ENCODE data around the gene MYL10.

The MYL10 gene

GRCh38 chr7:101673951-101674350, 44.9 kb upstream of the MYL10 start:
- no peaks in the 10 kb centered on the region for H3K9me3 ChIP-seq (ENCODE audit: insufficient read depth, low read length)
- TF ChIP-seq SUZ12 (IDR thresholded peaks at IDR 0.05; ENCODE audit: extremely low read depth, insufficient read depth, insufficient read length) (no peak), ZNF274 (IDR thresholded peaks at IDR 0.05; ENCODE audit: low read depth, low read length) (no peak), YY1 (IDR thresholded peaks at IDR 0.05; ENCODE audit: insufficient read depth, insufficient read length) (no peak)
- no peaks in the 10 kb centered on the region for H3K36me3 ChIP-seq (ENCODE audit: insufficient read depth, insufficient read length, low read length)
- H3K9ac ChIP-seq (ENCODE audit: insufficient read length, low read depth) = no peak overlapping the region
- H3K27me3 ChIP-seq (ENCODE audit: insufficient read depth, insufficient read length) = no peaks in the 10 kb centered on the region
- peaks cover 6% of the 10 kb centered on the region for H3K4me1 ChIP-seq (ENCODE audit: insufficient read depth, insufficient read length)
- no peak overlapping the region for H3K4me3 ChIP-seq (ENCODE audit: insufficient read length, low read depth)
- no peak for DNase-seq (ENCODE audit: low read depth, low spot score)

- no peaks in the 10 kb centered on the region for H3K27me3 ChIP-seq (ENCODE audit: insufficient read depth, insufficient read length)
- no peak overlapping the region for H3K9ac ChIP-seq (ENCODE audit: insufficient read length, low read depth)
- no peak for TF ChIP-seq ZNF274 (IDR thresholded peaks at IDR 0.05; ENCODE audit: low read depth, low read length)
- no peak for TF ChIP-seq SUZ12 (IDR thresholded peaks at IDR 0.05; ENCODE audit: extremely low read depth, insufficient read depth, insufficient read length)
- TF ChIP-seq YY1 (IDR thresholded peaks at IDR 0.05; ENCODE audit: insufficient read depth, insufficient read length) = no peak
- no peak overlapping the region for H3K4me3 ChIP-seq (ENCODE audit: insufficient read length, low read depth)
- DNase-seq (ENCODE audit: low read depth, low spot score) = no peak
- peaks cover 9% of the 10 kb centered on the region for H3K4me1 ChIP-seq (ENCODE audit: insufficient read depth, insufficient read length)
- H3K36me3 ChIP-seq (ENCODE audit: insufficient read depth, insufficient read length, low read length) = no peaks in the 10 kb centered on the region
- no peaks in the 10 kb centered on the region; the same call in 1 of the 2 replicates for H3K9me3 ChIP-seq (ENCODE audit: insufficient read depth, low read length)
These were observed 44.2 kb upstream of the MYL10 start for GRCh38 chr7:101673315-101673714.

GRCh38 chr7:101671371-101672356, 42.6 kb upstream of the MYL10 start:
- no peak overlapping the region for H3K4me3 ChIP-seq (ENCODE audit: insufficient read length, low read depth)
- H3K9me3 ChIP-seq (ENCODE audit: insufficient read depth, low read length) = no peaks in the 10 kb centered on the region; the same call in 1 of the 2 replicates
- TF ChIP-seq ZNF274 (IDR thresholded peaks at IDR 0.05; ENCODE audit: low read depth, low read length) = no peak
- TF ChIP-seq YY1 (IDR thresholded peaks at IDR 0.05; ENCODE audit: insufficient read depth, insufficient read length) = no peak
- TF ChIP-seq SUZ12 (IDR thresholded peaks at IDR 0.05; ENCODE audit: extremely low read depth, insufficient read depth, insufficient read length) = no peak
- DNase-seq (ENCODE audit: low read depth, low spot score) = no peak
- no peak overlapping the region for H3K9ac ChIP-seq (ENCODE audit: insufficient read length, low read depth)
- H3K27me3 ChIP-seq (ENCODE audit: insufficient read depth, insufficient read length) = no peaks in the 10 kb centered on the region
- H3K36me3 ChIP-seq (ENCODE audit: insufficient read depth, insufficient read length, low read length) = no peaks in the 10 kb centered on the region
- H3K4me1 ChIP-seq (ENCODE audit: insufficient read depth, insufficient read length) = peaks cover 5% of the 10 kb centered on the region

- H3K4me1 ChIP-seq (ENCODE audit: insufficient read depth, insufficient read length) = peaks cover 8% of the 10 kb centered on the region
- TF ChIP-seq ZNF274 (IDR thresholded peaks at IDR 0.05; ENCODE audit: low read depth, low read length) (no peak), SUZ12 (IDR thresholded peaks at IDR 0.05; ENCODE audit: extremely low read depth, insufficient read depth, insufficient read length) (no peak), YY1 (IDR thresholded peaks at IDR 0.05; ENCODE audit: insufficient read depth, insufficient read length) (no peak)
- no peak overlapping the region for H3K4me3 ChIP-seq (ENCODE audit: insufficient read length, low read depth)
- no peaks in the 10 kb centered on the region for H3K36me3 ChIP-seq (ENCODE audit: insufficient read depth, insufficient read length, low read length)
- H3K9ac ChIP-seq (ENCODE audit: insufficient read length, low read depth) = no peak overlapping the region
- DNase-seq (ENCODE audit: low read depth, low spot score) = no peak
- no peaks in the 10 kb centered on the region; the same call in 1 of the 2 replicates for H3K9me3 ChIP-seq (ENCODE audit: insufficient read depth, low read length)
- H3K27me3 ChIP-seq (ENCODE audit: insufficient read depth, insufficient read length) = no peaks in the 10 kb centered on the region
These were observed 40.2 kb upstream of the MYL10 start for GRCh38 chr7:101669307-101669706.

GRCh38 chr7:101668726-101669125, 39.6 kb upstream of the MYL10 start:
- Histone ChIP-seq H3K9ac (ENCODE audit: insufficient read length, low read depth) (no peak overlapping the region), H3K27me3 (ENCODE audit: insufficient read depth, insufficient read length) (no peaks in the 10 kb centered on the region), H3K4me3 (ENCODE audit: insufficient read length, low read depth) (no peak overlapping the region), H3K4me1 (ENCODE audit: insufficient read depth, insufficient read length) (peaks cover 8% of the 10 kb centered on the region), H3K9me3 (ENCODE audit: insufficient read depth, low read length) (no peaks in the 10 kb centered on the region; the same call in 1 of the 2 replicates), H3K36me3 (ENCODE audit: insufficient read depth, insufficient read length, low read length) (no peaks in the 10 kb centered on the region)
- no peak for DNase-seq (ENCODE audit: low read depth, low spot score)
- TF ChIP-seq ZNF274 (IDR thresholded peaks at IDR 0.05; ENCODE audit: low read depth, low read length) = no peak
- TF ChIP-seq YY1 (IDR thresholded peaks at IDR 0.05; ENCODE audit: insufficient read depth, insufficient read length) = no peak
- TF ChIP-seq SUZ12 (IDR thresholded peaks at IDR 0.05; ENCODE audit: extremely low read depth, insufficient read depth, insufficient read length) = no peak

GRCh38 chr7:101667920-101668319, 38.8 kb upstream of the MYL10 start:
- no peaks in the 10 kb centered on the region for H3K36me3 ChIP-seq (ENCODE audit: insufficient read depth, insufficient read length, low read length)
- H3K9me3 ChIP-seq (ENCODE audit: insufficient read depth, low read length) = no peaks in the 10 kb centered on the region; the same call in 1 of the 2 replicates
- no peak overlapping the region for H3K9ac ChIP-seq (ENCODE audit: insufficient read length, low read depth)
- TF ChIP-seq ZNF274 (IDR thresholded peaks at IDR 0.05; ENCODE audit: low read depth, low read length) = no peak
- TF ChIP-seq YY1 (IDR thresholded peaks at IDR 0.05; ENCODE audit: insufficient read depth, insufficient read length) = no peak
- no peak for TF ChIP-seq SUZ12 (IDR thresholded peaks at IDR 0.05; ENCODE audit: extremely low read depth, insufficient read depth, insufficient read length)
- no peak for DNase-seq (ENCODE audit: low read depth, low spot score)
- no peaks in the 10 kb centered on the region for H3K27me3 ChIP-seq (ENCODE audit: insufficient read depth, insufficient read length)
- no peak overlapping the region for H3K4me3 ChIP-seq (ENCODE audit: insufficient read length, low read depth)
- H3K4me1 ChIP-seq (ENCODE audit: insufficient read depth, insufficient read length) = peaks cover 8% of the 10 kb centered on the region

- TF ChIP-seq ZNF274 (IDR thresholded peaks at IDR 0.05; ENCODE audit: low read depth, low read length) (no peak), YY1 (IDR thresholded peaks at IDR 0.05; ENCODE audit: insufficient read depth, insufficient read length) (no peak), SUZ12 (IDR thresholded peaks at IDR 0.05; ENCODE audit: extremely low read depth, insufficient read depth, insufficient read length) (no peak)
- Histone ChIP-seq H3K27me3 (ENCODE audit: insufficient read depth, insufficient read length) (no peaks in the 10 kb centered on the region), H3K4me1 (ENCODE audit: insufficient read depth, insufficient read length) (peaks cover 8% of the 10 kb centered on the region)
These were observed 38.3 kb upstream of the MYL10 start for GRCh38 chr7:101667399-101667798.

More at GRCh38 chr7:101667399-101667798, 38.3 kb upstream of the MYL10 start:
- H3K36me3 ChIP-seq (ENCODE audit: insufficient read depth, insufficient read length, low read length) = no peaks in the 10 kb centered on the region
- H3K9ac ChIP-seq (ENCODE audit: insufficient read length, low read depth) = no peak overlapping the region
- no peak overlapping the region for H3K4me3 ChIP-seq (ENCODE audit: insufficient read length, low read depth)
- DNase-seq (ENCODE audit: low read depth, low spot score) = no peak
- H3K9me3 ChIP-seq (ENCODE audit: insufficient read depth, low read length) = no peaks in the 10 kb centered on the region; the same call in 1 of the 2 replicates

Measured in NT2/D1 (cell line).